ENCODE measurements around the gene SLAIN1. TPM values are rescaled to one million over a fixed set of nuclear protein-coding genes. Genes with fewer than 3 reads are reported as not detected.

Gene SLAIN1
- total RNA-seq, 2 experiments from 2014 or later: 26.5 to 32.0 TPM

GRCh38 chr13:77674852-77675251 is 22.6 kb upstream of the SLAIN1 start:
- peaks cover 36% of the 10 kb centered on the region for H3K27me3 Mint-ChIP-seq

GRCh38 chr13:77678691-77679235 is 18.7 kb upstream of the SLAIN1 start:
- H3K27me3 Mint-ChIP-seq: peaks cover 19% of the 10 kb centered on the region
- intact Hi-C loops (cut with micrococcal nuclease): no loop called here
- H3K4me1 Mint-ChIP-seq (ENCODE audit: low read depth): no peaks in the 10 kb centered on the region
- POLR2A ChIA-PET: interaction anchor here (0.9 kb wide), 1 partner anchor 20 kb away, joined by 4 read pairs; no protein-coding TSS in a partner anchor
- ATAC-seq (no peak), DNase-seq (no peak)
- TF ChIP-seq CTCF (IDR thresholded peaks at IDR 0.05): no peak
- H3K36me3 Mint-ChIP-seq (ENCODE audit: low read depth): no peaks in the 10 kb centered on the region
- no peak overlapping the region for H3K4me3 Mint-ChIP-seq
- H3K9me3 Mint-ChIP-seq: no peaks in the 10 kb centered on the region
- CTCF ChIA-PET: no interaction called here
- H3K27ac Mint-ChIP-seq: no peak overlapping the region

More at GRCh38 chr13:77674852-77675251, 22.6 kb upstream of the SLAIN1 start:
- H3K4me3 Mint-ChIP-seq: no peak overlapping the region
- intact Hi-C loops (cut with micrococcal nuclease): no loop called here
- no peaks in the 10 kb centered on the region for H3K9me3 Mint-ChIP-seq
- CTCF ChIA-PET: no interaction called here
- no peak for TF ChIP-seq CTCF (IDR thresholded peaks at IDR 0.05)
- no peak overlapping the region for H3K27ac Mint-ChIP-seq
- POLR2A ChIA-PET: no interaction called here
- H3K36me3 Mint-ChIP-seq (ENCODE audit: low read depth): no peaks in the 10 kb centered on the region
- ATAC-seq (no peak), DNase-seq (no peak)
- H3K4me1 Mint-ChIP-seq (ENCODE audit: low read depth): no peaks in the 10 kb centered on the region

DNA sequence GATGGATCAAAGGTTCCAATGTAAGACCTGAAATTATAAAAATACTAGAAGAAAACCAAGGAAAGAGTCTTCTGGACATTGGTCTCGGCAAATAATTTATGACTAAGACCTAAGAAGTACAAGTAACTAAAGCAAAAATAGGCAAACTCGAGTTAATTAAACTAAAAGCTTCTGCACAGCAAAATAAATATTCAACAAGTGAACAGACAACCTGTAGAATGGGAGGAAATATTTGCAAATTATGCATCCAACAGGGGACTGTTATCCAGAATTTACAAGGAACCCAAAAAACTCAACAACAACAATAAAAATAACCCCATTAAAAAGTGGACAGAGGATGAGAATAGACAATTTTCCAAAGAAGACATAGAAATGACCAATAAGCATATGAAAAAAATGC is 9.7 kb upstream of the SLAIN1 start:
- no peak for TF ChIP-seq CTCF (IDR thresholded peaks at IDR 0.05)
- Mint-ChIP-seq H3K4me1 (ENCODE audit: low read depth) (no peaks in the 10 kb centered on the region), H3K4me3 (no peak overlapping the region), H3K27me3 (no peaks in the 10 kb centered on the region), H3K9me3 (peaks cover 2% of the 10 kb centered on the region), H3K27ac (no peak overlapping the region), H3K36me3 (ENCODE audit: low read depth) (no peaks in the 10 kb centered on the region)
- ATAC-seq (no peak), DNase-seq (no peak)
- intact Hi-C loops (cut with micrococcal nuclease): no loop called here
- ChIA-PET CTCF (interaction anchor here (1.2 kb wide), 1 partner anchor 94 kb away, joined by 4 read pairs; no protein-coding TSS in a partner anchor), POLR2A (no interaction called here)

DNA sequence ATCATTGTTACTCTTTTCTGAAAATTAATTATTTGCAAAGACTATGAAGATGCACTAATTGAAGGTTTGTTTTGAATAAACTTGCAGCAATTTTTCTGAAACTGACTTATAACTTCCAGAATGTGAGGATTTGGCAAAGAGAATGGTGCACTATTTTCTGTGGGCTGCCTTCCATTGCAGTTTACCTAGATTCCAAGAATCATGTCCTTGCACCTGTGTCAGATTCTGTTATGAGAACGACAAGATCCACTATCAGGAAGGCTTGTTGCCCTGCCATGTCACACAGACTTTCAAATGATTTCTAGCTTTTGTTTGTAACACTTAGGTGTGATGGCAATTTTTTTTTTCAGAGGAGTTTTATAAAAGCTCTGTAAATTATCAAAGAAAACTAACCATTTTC is 5.6 kb upstream of the SLAIN1 start:
- no peak for DNase-seq
- no peaks in the 10 kb centered on the region for H3K27me3 Mint-ChIP-seq
- H3K4me3 Mint-ChIP-seq: no peak overlapping the region
- CTCF ChIA-PET: interaction anchor here (0.7 to 1.2 kb wide), 2 partner anchors 98 to 1478 kb away, joined by 3 to 4 read pairs; no protein-coding TSS in a partner anchor
- no peak for TF ChIP-seq CTCF (IDR thresholded peaks at IDR 0.05)
- intact Hi-C loops (cut with micrococcal nuclease): loop anchor here (10.0 kb wide), 1 partner anchor 667 kb away; the partner anchor contains the start of gene FBXL3
- peaks cover 16% of the 10 kb centered on the region for H3K4me1 Mint-ChIP-seq (ENCODE audit: low read depth)
- H3K36me3 Mint-ChIP-seq (ENCODE audit: low read depth): no peaks in the 10 kb centered on the region
- no peak for ATAC-seq
- no peaks in the 10 kb centered on the region for H3K9me3 Mint-ChIP-seq
- H3K27ac Mint-ChIP-seq: no peak overlapping the region
- POLR2A ChIA-PET: no interaction called here

- intact Hi-C loops (cut with micrococcal nuclease): loop anchor here (10.0 kb wide), 1 partner anchor 668 kb away; the partner anchor contains the start of gene FBXL3
- H3K4me1 Mint-ChIP-seq (ENCODE audit: low read depth): peaks cover 19% of the 10 kb centered on the region
- no peak for TF ChIP-seq CTCF (IDR thresholded peaks at IDR 0.05)
- H3K9me3 Mint-ChIP-seq: no peaks in the 10 kb centered on the region
- ChIA-PET POLR2A (no interaction called here), CTCF (no interaction called here)
- ATAC-seq (no peak), DNase-seq (no peak)
- H3K27ac Mint-ChIP-seq: no peak overlapping the region
- H3K4me3 Mint-ChIP-seq: no peak overlapping the region
- no peaks in the 10 kb centered on the region for H3K36me3 Mint-ChIP-seq (ENCODE audit: low read depth)
- no peaks in the 10 kb centered on the region for H3K27me3 Mint-ChIP-seq
These were observed 4.6 kb upstream of the SLAIN1 start for GRCh38 chr13:77692746-77693448.

Measured in activated CD8-positive, alpha-beta T cell treated with anti-CD3 and anti-CD28 coated beads for 36 hours (primary cell).